Liver (tissue), 9 donors: ENCODE measurements around the gene GADD45GIP1. TPM values are rescaled to one million over a fixed set of nuclear protein-coding genes. Genes with fewer than 3 reads are reported as not detected.

Experiments
- DNase-seq: peaks from one replicate; pipeline ENCODE4 v3.0.0-alpha.2; 2017; ENCODE audit warnings: low spot score
- H3K27ac ChIP-seq, 2 donors: one replicate each; pipeline ENCODE4 v1.7.0; 2013; ENCODE audit warnings: inconsistent platforms in 2 of 2, low read length in 2 of 2, control low read depth in 1 of 2, low read depth in 1 of 2, mild to moderate bottlenecking in 1 of 2
- H3K27me3 ChIP-seq, 4 donors: one replicate each; pipeline versions ENCODE4 v1.6.1 to v1.7.0; 2013; ENCODE audit warnings: low read length in 3 of 4, inconsistent platforms in 1 of 4, mild to moderate bottlenecking in 1 of 4, moderate library complexity in 1 of 4; ENCODE audit not compliant: control insufficient read depth in 4 of 4, insufficient read depth in 4 of 4
- H3K36me3 ChIP-seq, 4 donors: one replicate each; pipeline versions ENCODE4 v1.6.1 to v1.7.0; 2013; ENCODE audit warnings: low read length in 3 of 4, mild to moderate bottlenecking in 3 of 4, low read depth in 1 of 4, moderate library complexity in 1 of 4; ENCODE audit not compliant: control insufficient read depth in 4 of 4, insufficient read depth in 3 of 4
- H3K4me1 ChIP-seq, 4 donors: one replicate each; pipeline versions ENCODE4 v1.6.1 to v1.7.0; 2013; ENCODE audit warnings: low read length in 3 of 4, mild to moderate bottlenecking in 3 of 4, moderate library complexity in 1 of 4; ENCODE audit not compliant: control insufficient read depth in 4 of 4, insufficient read depth in 4 of 4
- H3K4me3 ChIP-seq, 3 donors: one replicate each; pipeline versions ENCODE4 v1.6.1 to v1.7.0; 2013; ENCODE audit warnings: low read length in 3 of 3, control low read depth in 1 of 3, low read depth in 1 of 3, mild to moderate bottlenecking in 1 of 3
- H3K9ac ChIP-seq, 2 donors: one replicate each; pipeline ENCODE4 v1.7.0; 2013; ENCODE audit warnings: low read length in 2 of 2, mild to moderate bottlenecking in 2 of 2, moderate library complexity in 2 of 2, control low read depth in 1 of 2, low read depth in 1 of 2
- H3K9me3 ChIP-seq, 4 donors: one replicate each; pipeline versions ENCODE4 v1.6.1 to v1.7.0; 2013; ENCODE audit warnings: low read length in 3 of 4; ENCODE audit not compliant: control insufficient read depth in 4 of 4
- ATF3 ChIP-seq: IDR thresholded peaks from 2 replicates; pipeline ENCODE4 v1.6.1; 2016; ENCODE audit warnings: antibody characterized with exemption
- CTCF ChIP-seq: fragments of 150-350 bp; IDR thresholded peaks from 2 replicates; pipeline ENCODE4 v1.5.1; 2017; ENCODE audit warnings: improper control_type of control experiment, low read depth, low read length; ENCODE audit not compliant: missing input control
- EGR1 ChIP-seq, 2 donors: IDR thresholded peaks; 2 replicates each; pipeline ENCODE4 v1.6.1; 2016 to 2018; ENCODE audit warnings: antibody characterized with exemption in 2 of 2, low read depth in 2 of 2
- FOXA1 ChIP-seq: IDR thresholded peaks from 2 replicates; pipeline ENCODE4 v1.6.1; 2016; ENCODE audit warnings: antibody characterized with exemption
- FOXA2 ChIP-seq: IDR thresholded peaks from 2 replicates; pipeline ENCODE4 v1.6.1; 2016; ENCODE audit warnings: antibody characterized with exemption
- GABPA ChIP-seq, 2 donors: IDR thresholded peaks in 1 of 2; conservative IDR thresholded peaks in 1 of 2; 2 replicates each; pipeline ENCODE4 v1.6.1; 2016; ENCODE audit warnings: antibody characterized with exemption in 2 of 2, mild to moderate bottlenecking in 1 of 2, moderate library complexity in 1 of 2
- HNF4A ChIP-seq, 2 donors: conservative IDR thresholded peaks; 2 replicates each; pipeline ENCODE4 v1.6.1; 2016; ENCODE audit warnings: antibody characterized with exemption in 2 of 2, mild to moderate bottlenecking in 2 of 2
- HNF4G ChIP-seq: IDR thresholded peaks from 2 replicates; pipeline ENCODE4 v1.6.1; 2016; ENCODE audit warnings: antibody characterized with exemption
- JUND ChIP-seq, 2 donors: IDR thresholded peaks; 2 replicates each; pipeline ENCODE4 v1.6.1; 2016; ENCODE audit warnings: antibody characterized with exemption in 2 of 2
- MAX ChIP-seq: IDR thresholded peaks from 2 replicates; pipeline ENCODE4 v1.6.1; 2016; ENCODE audit warnings: antibody characterized with exemption
- NR2F2 ChIP-seq: IDR thresholded peaks from 2 replicates; pipeline ENCODE4 v1.6.1; 2016; ENCODE audit warnings: antibody characterized with exemption
- RAD21 ChIP-seq, 2 donors: IDR thresholded peaks; 2 replicates each; pipeline ENCODE4 v1.6.1; 2016; ENCODE audit warnings: antibody characterized with exemption in 2 of 2, mild to moderate bottlenecking in 2 of 2
- RXRA ChIP-seq, 2 donors: IDR thresholded peaks; 2 replicates each; pipeline ENCODE4 v1.6.1; 2017 to 2018; ENCODE audit warnings: antibody characterized with exemption in 2 of 2, mild to moderate bottlenecking in 1 of 2
- SP1 ChIP-seq: IDR thresholded peaks from 2 replicates; pipeline ENCODE4 v1.6.1; 2018; ENCODE audit warnings: antibody characterized with exemption, mild to moderate bottlenecking
- TAF1 ChIP-seq: conservative IDR thresholded peaks from 2 replicates; pipeline ENCODE4 v1.6.1; 2016; ENCODE audit warnings: antibody characterized with exemption, mild to moderate bottlenecking
- YY1 ChIP-seq: IDR thresholded peaks from 2 replicates; pipeline ENCODE4 v1.6.1; 2016; ENCODE audit warnings: antibody characterized with exemption, mild to moderate bottlenecking
- WGBS: extraction: QIAGEN DNeasy Blood & Tissue Kit; methylation state at CpG from one replicate; pipeline ENCODE4 v1.1.7; 2013; 5-methylcytosine and 5-hydroxymethylcytosine counted together
- polyA plus RNA-seq, 2 donors: library from polyadenylated mRNA; stranded (reverse) in 1 of 2; unstranded in 1 of 2; fragments of 200-250 nt in 1 of 2; fragments of >200 nt in 1 of 2; fragmentation: Nextera tagmentation in 1 of 2; extraction: Ambion mirVana in 1 of 2; gene quantifications; one replicate each; pipeline versions ENCODE4 v1.2.1 to v1.2.3, GENCODE V29; 2013 to 2015
- total RNA-seq, 2 donors: library from RNA; depleted of rRNA; stranded (reverse); fragments of >200 nt; gene quantifications; one replicate each; pipeline ENCODE4 v1.2.3, GENCODE V29; 2014
- TF ChIP-seq, protein P1 (sequence below): IDR thresholded peaks from 2 replicates; pipeline ENCODE4 v1.6.1; 2016; ENCODE audit warnings: antibody characterized with exemption, mild to moderate bottlenecking
- TF ChIP-seq, protein P2 (sequence below): IDR thresholded peaks from 2 replicates; pipeline ENCODE4 v1.6.1; 2016; ENCODE audit warnings: antibody characterized with exemption
- donor health status: healthy.
- donor health status: healthy.
- donor health status: healthy.
- donor health status: healthy.
- donor health status: healthy.

The GADD45GIP1 gene
- total and polyA plus RNA-seq, 4 donors, result 8.4 to 54.2 (median 22.9) TPM

GRCh38 chr19:12954612-12954962, 2.4 kb downstream of the GADD45GIP1 start:
- Histone ChIP-seq H3K27ac (no peak overlapping the region), H3K4me3 (no peak overlapping the region), H3K9me3 (no peaks in the 10 kb centered on the region), H3K9ac (no peak overlapping the region), H3K36me3 (peaks cover 7 to 28% (median 14%) of the 10 kb centered on the region in 4 donors), H3K4me1 (peaks cover 5 to 18% (median 14%) of the 10 kb centered on the region in 4 donors), H3K27me3 (no peaks in the 10 kb centered on the region)
- no peak for TF ChIP-seq HNF4A (conservative IDR thresholded peaks at IDR 0.05)
- TF ChIP-seq FOXA2, result no peak
- TF ChIP-seq, protein P1, sequence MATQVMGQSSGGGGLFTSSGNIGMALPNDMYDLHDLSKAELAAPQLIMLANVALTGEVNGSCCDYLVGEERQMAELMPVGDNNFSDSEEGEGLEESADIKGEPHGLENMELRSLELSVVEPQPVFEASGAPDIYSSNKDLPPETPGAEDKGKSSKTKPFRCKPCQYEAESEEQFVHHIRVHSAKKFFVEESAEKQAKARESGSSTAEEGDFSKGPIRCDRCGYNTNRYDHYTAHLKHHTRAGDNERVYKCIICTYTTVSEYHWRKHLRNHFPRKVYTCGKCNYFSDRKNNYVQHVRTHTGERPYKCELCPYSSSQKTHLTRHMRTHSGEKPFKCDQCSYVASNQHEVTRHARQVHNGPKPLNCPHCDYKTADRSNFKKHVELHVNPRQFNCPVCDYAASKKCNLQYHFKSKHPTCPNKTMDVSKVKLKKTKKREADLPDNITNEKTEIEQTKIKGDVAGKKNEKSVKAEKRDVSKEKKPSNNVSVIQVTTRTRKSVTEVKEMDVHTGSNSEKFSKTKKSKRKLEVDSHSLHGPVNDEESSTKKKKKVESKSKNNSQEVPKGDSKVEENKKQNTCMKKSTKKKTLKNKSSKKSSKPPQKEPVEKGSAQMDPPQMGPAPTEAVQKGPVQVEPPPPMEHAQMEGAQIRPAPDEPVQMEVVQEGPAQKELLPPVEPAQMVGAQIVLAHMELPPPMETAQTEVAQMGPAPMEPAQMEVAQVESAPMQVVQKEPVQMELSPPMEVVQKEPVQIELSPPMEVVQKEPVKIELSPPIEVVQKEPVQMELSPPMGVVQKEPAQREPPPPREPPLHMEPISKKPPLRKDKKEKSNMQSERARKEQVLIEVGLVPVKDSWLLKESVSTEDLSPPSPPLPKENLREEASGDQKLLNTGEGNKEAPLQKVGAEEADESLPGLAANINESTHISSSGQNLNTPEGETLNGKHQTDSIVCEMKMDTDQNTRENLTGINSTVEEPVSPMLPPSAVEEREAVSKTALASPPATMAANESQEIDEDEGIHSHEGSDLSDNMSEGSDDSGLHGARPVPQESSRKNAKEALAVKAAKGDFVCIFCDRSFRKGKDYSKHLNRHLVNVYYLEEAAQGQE, result no peak
- TF ChIP-seq HNF4G, result no peak
- TF ChIP-seq YY1, result no peak
- WGBS, result 65% methylated on average over 1 of the region's 1 CpG
- DNase-seq, result no peak

- TF ChIP-seq YY1 (no peak), RAD21 (IDR thresholded peaks at IDR 0.05) (no peak), EGR1 (IDR thresholded peaks at IDR 0.05; ENCODE audit: low read depth in 2 of 2) (no peak), ATF3 (no peak), JUND (IDR thresholded peaks at IDR 0.05) (no peak), RXRA (IDR thresholded peaks at IDR 0.05) (no peak), MAX (no peak), GABPA (IDR thresholded peaks at IDR 0.05 in 1 of 2, conservative IDR thresholded peaks at IDR 0.05 in 1 of 2) (no peak), HNF4G (no peak), TAF1 (no peak), NR2F2 (no peak), FOXA2 (no peak), SP1 (no peak), HNF4A (conservative IDR thresholded peaks at IDR 0.05) (no peak), CTCF (no peak), FOXA1 (no peak)
- TF ChIP-seq, protein P1, result no peak
- TF ChIP-seq, protein P2, sequence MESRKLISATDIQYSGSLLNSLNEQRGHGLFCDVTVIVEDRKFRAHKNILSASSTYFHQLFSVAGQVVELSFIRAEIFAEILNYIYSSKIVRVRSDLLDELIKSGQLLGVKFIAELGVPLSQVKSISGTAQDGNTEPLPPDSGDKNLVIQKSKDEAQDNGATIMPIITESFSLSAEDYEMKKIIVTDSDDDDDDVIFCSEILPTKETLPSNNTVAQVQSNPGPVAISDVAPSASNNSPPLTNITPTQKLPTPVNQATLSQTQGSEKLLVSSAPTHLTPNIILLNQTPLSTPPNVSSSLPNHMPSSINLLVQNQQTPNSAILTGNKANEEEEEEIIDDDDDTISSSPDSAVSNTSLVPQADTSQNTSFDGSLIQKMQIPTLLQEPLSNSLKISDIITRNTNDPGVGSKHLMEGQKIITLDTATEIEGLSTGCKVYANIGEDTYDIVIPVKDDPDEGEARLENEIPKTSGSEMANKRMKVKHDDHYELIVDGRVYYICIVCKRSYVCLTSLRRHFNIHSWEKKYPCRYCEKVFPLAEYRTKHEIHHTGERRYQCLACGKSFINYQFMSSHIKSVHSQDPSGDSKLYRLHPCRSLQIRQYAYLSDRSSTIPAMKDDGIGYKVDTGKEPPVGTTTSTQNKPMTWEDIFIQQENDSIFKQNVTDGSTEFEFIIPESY, result no peak
- Histone ChIP-seq H3K27ac (peak overlapping the region; percentile 20 to 43), H3K27me3 (no peaks in the 10 kb centered on the region), H3K9me3 (no peaks in the 10 kb centered on the region), H3K4me3 (no peak overlapping the region), H3K9ac (no peak overlapping the region), H3K4me1 (peaks cover 5 to 18% (median 14%) of the 10 kb centered on the region in 4 donors), H3K36me3 (peaks cover 12 to 34% (median 16%) of the 10 kb centered on the region in 4 donors)
- WGBS, result 75% methylated on average over 12 of the region's 12 CpGs
- DNase-seq, result no peak
Measured at GRCh38 chr19:12953799-12954611, 3.0 kb downstream of the GADD45GIP1 start.
